Activated CD4-positive, alpha-beta T cell treated with anti-CD3 and anti-CD28 coated beads, Interleukin-2, amount 10 ng/mL, durations not matched to agents 7 days and 5 days (primary cell): ENCODE data around the gene CALHM1. TPM values are rescaled to one million over a fixed set of nuclear protein-coding genes. Genes with fewer than 3 reads are reported as not detected.

Source experiments
- CTCF ChIA-PET: fragments of 350-600 bp; sonication (Branson Sonifier 250); formaldehyde crosslinking; loops from one replicate; lab custom pipeline; 2021; ENCODE audit warnings: antibody characterized with exemption; lab: Charles Lee
- POLR2A ChIA-PET: fragments of 350-600 bp; sonication (Branson Sonifier 250); formaldehyde crosslinking; loops from one replicate; lab custom pipeline; 2021; ENCODE audit warnings: antibody characterized with exemption; lab: Charles Lee
- DNase-seq: peaks from one replicate; pipeline ENCODE4 v3.0.0-alpha.2; 2020
- H3K27ac Mint-ChIP-seq: one replicate; pipeline ENCODE4 v1.8.0; 2021; ENCODE audit warnings: mild to moderate bottlenecking, moderate library complexity, mixed read lengths
- H3K27me3 Mint-ChIP-seq: one replicate; pipeline ENCODE4 v1.8.0; 2021; ENCODE audit warnings: mixed read lengths
- H3K36me3 Mint-ChIP-seq: one replicate; pipeline ENCODE4 v1.8.0; 2021; ENCODE audit warnings: low read depth, mixed read lengths
- H3K4me1 Mint-ChIP-seq: one replicate; pipeline ENCODE4 v1.8.0; 2021; ENCODE audit warnings: mixed read lengths
- H3K4me3 Mint-ChIP-seq: one replicate; pipeline ENCODE4 v1.8.0; 2021; ENCODE audit warnings: mild to moderate bottlenecking, moderate library complexity, mixed read lengths
- H3K9me3 Mint-ChIP-seq: one replicate; pipeline ENCODE4 v1.8.0; 2021; ENCODE audit warnings: mixed read lengths
- total RNA-seq, 2 experiments: library from RNA; stranded (reverse); gene quantifications; one replicate each; pipeline ENCODE4 v1.2.3, GENCODE V29; 2021

CALHM1 gene
- total RNA-seq, 2 experiments from 2014 or later, result 0.12 to 0.21 TPM

DNA sequence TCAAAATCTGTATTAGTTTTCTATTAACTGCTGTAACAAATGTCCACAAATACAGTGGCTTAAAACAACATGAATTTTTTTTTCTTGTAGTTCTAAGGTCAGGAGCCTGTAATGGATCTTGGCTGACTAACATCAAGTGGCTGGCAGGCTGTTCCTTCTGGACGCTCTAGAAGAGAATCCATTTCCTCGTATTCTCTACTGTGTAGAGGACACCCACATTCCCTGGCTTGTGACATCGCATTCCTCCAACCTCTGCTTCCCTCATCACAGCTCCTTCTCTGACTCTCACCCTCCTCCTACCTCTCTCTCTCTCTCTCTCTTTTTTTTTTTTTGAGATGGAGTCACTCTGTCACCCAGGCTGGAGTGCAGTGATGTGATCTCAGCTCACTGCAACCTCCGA, 4.8 kb upstream of the CALHM1 start:
- Mint-ChIP-seq H3K27me3 (peaks cover 7% of the 10 kb centered on the region), H3K27ac (no peak overlapping the region), H3K9me3 (no peaks in the 10 kb centered on the region), H3K4me3 (no peak overlapping the region), H3K36me3 (no peaks in the 10 kb centered on the region), H3K4me1 (peaks cover 48% of the 10 kb centered on the region)
- DNase-seq, result no peak
- CTCF ChIA-PET, result interaction anchor here (0.6 to 0.7 kb wide), 2 partner anchors 14 to 52 kb away, joined by 3 read pairs; no protein-coding TSS in a partner anchor
- POLR2A ChIA-PET, result no interaction called here

GRCh38 chr10:103459615-103460014, 915 bp upstream of the CALHM1 start:
- no peak for DNase-seq
- H3K4me3 Mint-ChIP-seq, result no peak overlapping the region
- H3K4me1 Mint-ChIP-seq, result peaks cover 35% of the 10 kb centered on the region
- peak overlapping the region; percentile 78 for H3K27ac Mint-ChIP-seq
- no peaks in the 10 kb centered on the region for H3K9me3 Mint-ChIP-seq
- ChIA-PET CTCF (interaction anchor here (1.1 kb wide), 2 partner anchors 12 to 630 kb away, joined by 3 to 5 read pairs; no protein-coding TSS in a partner anchor), POLR2A (no interaction called here)
- H3K27me3 Mint-ChIP-seq, result peaks cover 7% of the 10 kb centered on the region
- H3K36me3 Mint-ChIP-seq, result no peaks in the 10 kb centered on the region

- POLR2A ChIA-PET, result no interaction called here
- H3K9me3 Mint-ChIP-seq, result no peaks in the 10 kb centered on the region
- CTCF ChIA-PET, result interaction anchor here (1.9 kb wide), 1 partner anchor 14 kb away, joined by 6 read pairs; no protein-coding TSS in a partner anchor
- no peaks in the 10 kb centered on the region for H3K36me3 Mint-ChIP-seq
- peaks cover 43% of the 10 kb centered on the region for H3K4me1 Mint-ChIP-seq
- no peak overlapping the region for H3K27ac Mint-ChIP-seq
- no peak for DNase-seq
- H3K4me3 Mint-ChIP-seq, result no peak overlapping the region
- no peaks in the 10 kb centered on the region for H3K27me3 Mint-ChIP-seq
These were observed 660 bp downstream of the CALHM1 start for GRCh38 chr10:103457896-103458583.

DNA sequence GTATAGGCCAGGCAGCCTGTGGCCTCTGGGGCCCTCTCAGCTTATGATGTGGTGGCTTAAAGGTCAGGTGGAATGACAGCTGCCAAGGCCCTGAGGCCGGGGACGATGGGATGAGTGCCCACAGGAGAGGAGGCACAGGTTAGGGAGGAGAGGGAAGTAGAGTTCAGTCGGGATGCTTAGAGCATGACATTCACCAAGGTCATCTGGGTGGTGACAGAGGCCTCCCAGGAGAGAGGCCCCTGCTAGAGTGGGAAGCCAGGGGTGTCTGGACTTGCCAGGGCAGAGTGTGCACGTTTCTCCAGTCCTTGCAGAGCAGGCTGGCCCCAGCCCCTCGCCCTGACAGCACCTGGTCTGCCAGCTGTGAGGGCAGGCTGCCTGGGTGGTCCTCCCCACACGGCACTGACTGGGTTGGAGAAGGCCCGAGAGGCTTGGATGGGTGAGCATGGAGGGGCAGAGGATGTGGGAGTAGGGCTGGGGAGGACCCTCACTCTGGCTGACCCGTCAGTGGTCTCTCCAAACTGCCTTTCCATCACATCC, 1.5 kb downstream of the CALHM1 start:
- H3K4me1 Mint-ChIP-seq, result peaks cover 50% of the 10 kb centered on the region
- H3K27me3 Mint-ChIP-seq, result no peaks in the 10 kb centered on the region
- H3K36me3 Mint-ChIP-seq, result no peaks in the 10 kb centered on the region
- CTCF ChIA-PET, result interaction anchor here (0.9 to 1.9 kb wide), 3 partner anchors 15 to 42 kb away, joined by 3 to 6 read pairs (median 4); no protein-coding TSS in a partner anchor
- no peak overlapping the region for H3K4me3 Mint-ChIP-seq
- DNase-seq, result no peak
- peak overlapping the region; percentile 73 for H3K27ac Mint-ChIP-seq
- POLR2A ChIA-PET, result no interaction called here
- H3K9me3 Mint-ChIP-seq, result no peaks in the 10 kb centered on the region

- CTCF ChIA-PET, result interaction anchor here (0.6 to 3.3 kb wide), 6 partner anchors 14 to 1650 kb away, joined by 3 to 12 read pairs (median 3); no protein-coding TSS in a partner anchor
- no peak overlapping the region for H3K4me3 Mint-ChIP-seq
These were observed 2.5 kb downstream of the CALHM1 start for GRCh38 chr10:103456074-103456660.

GRCh38 chr10:103455235-103455634, 3.5 kb downstream of the CALHM1 start:
- H3K4me1 Mint-ChIP-seq, result peaks cover 63% of the 10 kb centered on the region

More at GRCh38 chr10:103456074-103456660, 2.5 kb downstream of the CALHM1 start:
- Mint-ChIP-seq H3K27ac (no peak overlapping the region), H3K9me3 (no peaks in the 10 kb centered on the region), H3K4me1 (peaks cover 55% of the 10 kb centered on the region), H3K36me3 (peaks cover 3% of the 10 kb centered on the region), H3K27me3 (no peaks in the 10 kb centered on the region)
- POLR2A ChIA-PET, result no interaction called here
- DNase-seq, result no peak

DNA sequence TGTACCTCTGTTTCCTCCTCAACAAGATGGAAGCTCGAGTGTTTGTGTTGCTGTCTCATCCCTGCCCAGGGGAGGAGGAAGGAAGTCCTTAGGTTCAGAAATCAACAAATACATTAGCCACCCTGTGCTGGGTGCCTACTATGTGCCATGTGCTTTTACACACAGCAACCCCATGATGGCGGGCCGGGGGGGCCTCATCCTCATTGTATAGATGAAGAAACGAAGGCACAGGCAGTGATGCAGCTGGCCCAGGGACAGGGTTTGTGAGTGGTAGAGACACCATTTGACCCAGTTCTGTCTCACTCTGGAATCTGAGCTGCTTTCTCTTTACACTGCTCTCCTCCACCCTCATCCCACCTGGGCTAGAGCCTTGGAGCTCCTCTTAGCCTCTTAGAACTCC, 4.7 kb downstream of the CALHM1 start:
- CTCF ChIA-PET, result interaction anchor here (0.5 to 4.6 kb wide), 5 partner anchors 16 to 161 kb away, joined by 3 to 13 read pairs (median 5); no protein-coding TSS in a partner anchor
- DNase-seq, result no peak
- no peaks in the 10 kb centered on the region for H3K27me3 Mint-ChIP-seq
- peak overlapping the region; percentile 78 for H3K27ac Mint-ChIP-seq
- POLR2A ChIA-PET, result no interaction called here
- H3K4me1 Mint-ChIP-seq, result peaks cover 63% of the 10 kb centered on the region
- H3K9me3 Mint-ChIP-seq, result no peaks in the 10 kb centered on the region
- no peak overlapping the region for H3K4me3 Mint-ChIP-seq
- H3K36me3 Mint-ChIP-seq, result peaks cover 24% of the 10 kb centered on the region

More at GRCh38 chr10:103455235-103455634, 3.5 kb downstream of the CALHM1 start:
- Mint-ChIP-seq H3K4me3 (no peak overlapping the region), H3K36me3 (peaks cover 12% of the 10 kb centered on the region), H3K9me3 (no peaks in the 10 kb centered on the region), H3K27ac (no peak overlapping the region), H3K27me3 (no peaks in the 10 kb centered on the region)
- ChIA-PET CTCF (interaction anchor here (0.6 to 3.3 kb wide), 4 partner anchors 15 to 1649 kb away, joined by 3 to 12 read pairs (median 3); no protein-coding TSS in a partner anchor), POLR2A (no interaction called here)
- DNase-seq, result no peak

DNA sequence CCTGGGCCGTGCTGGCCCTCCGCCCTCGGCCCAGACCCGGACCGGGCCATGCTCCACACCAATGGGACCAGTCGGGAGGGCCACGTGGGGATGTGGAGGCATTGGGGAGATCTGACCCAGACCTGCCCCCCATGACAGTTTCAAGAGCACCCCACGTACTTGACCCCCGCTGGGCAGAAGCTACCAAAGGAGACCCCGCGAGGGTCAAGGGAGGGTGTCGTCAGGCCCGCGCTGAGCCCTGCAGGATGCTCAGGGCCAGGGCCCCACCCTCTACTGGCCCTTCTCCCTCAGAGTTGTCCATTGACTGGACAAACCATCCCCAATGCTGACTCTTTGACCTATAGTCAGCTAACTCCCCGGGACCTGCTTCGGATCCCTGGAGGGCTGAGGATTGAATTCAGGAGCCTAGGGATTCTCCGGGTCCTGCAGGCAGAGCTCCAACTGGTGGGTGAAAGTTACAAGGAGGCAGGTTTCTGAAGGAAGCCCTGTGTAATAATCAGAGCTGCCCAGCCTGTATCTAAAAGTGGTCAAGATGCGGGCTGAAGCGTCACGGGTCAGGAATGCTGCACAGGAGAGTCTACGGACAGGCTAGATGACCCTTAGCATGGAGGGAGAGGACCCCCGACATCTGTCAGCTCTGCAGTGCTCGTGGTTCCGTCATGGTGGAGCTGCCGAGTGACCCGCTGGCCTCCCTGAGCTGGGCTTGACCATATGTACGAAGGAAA, 6.0 kb downstream of the CALHM1 start:
- peaks cover 66% of the 10 kb centered on the region for H3K4me1 Mint-ChIP-seq
- CTCF ChIA-PET, result interaction anchor here (0.7 to 4.6 kb wide), 6 partner anchors 13 to 84 kb away, joined by 3 to 16 read pairs (median 4); no protein-coding TSS in a partner anchor

GRCh38 chr10:103451831-103452505, 6.7 kb downstream of the CALHM1 start, which contains the start of gene CALHM2:
Gene CALHM2, minus strand, starts transcription at chr10:103452370. Its CDS starts 2,429 bp downstream, at chr10:103449941.
- ChIA-PET POLR2A (no interaction called here), CTCF (interaction anchor here (0.5 to 4.6 kb wide), 9 partner anchors 11 to 534 kb away, joined by 3 to 16 read pairs (median 4); partner anchors contain the start of gene CNNM2)
- H3K27ac Mint-ChIP-seq, result peak within 1 kb of the TSS; percentile 92
- H3K4me3 Mint-ChIP-seq, result peak within 1 kb of the TSS; percentile 83
- no peaks in the 10 kb centered on the region for H3K9me3 Mint-ChIP-seq
- peaks cover 65% of the 10 kb centered on the region for H3K4me1 Mint-ChIP-seq
- peak; percentile 65 for DNase-seq
- no peaks in the 10 kb centered on the region for H3K27me3 Mint-ChIP-seq
- H3K36me3 Mint-ChIP-seq, result peaks cover 41% of the 10 kb centered on the region

More for the DNA sequence above, 6.0 kb downstream of the CALHM1 start:
- H3K4me3 Mint-ChIP-seq, result peak overlapping the region; percentile 83
- H3K9me3 Mint-ChIP-seq, result no peaks in the 10 kb centered on the region
- no peaks in the 10 kb centered on the region for H3K27me3 Mint-ChIP-seq
- POLR2A ChIA-PET, result no interaction called here
- peak overlapping the region; percentile 84 for H3K27ac Mint-ChIP-seq
- H3K36me3 Mint-ChIP-seq, result peaks cover 35% of the 10 kb centered on the region
- DNase-seq, result no peak

DNA sequence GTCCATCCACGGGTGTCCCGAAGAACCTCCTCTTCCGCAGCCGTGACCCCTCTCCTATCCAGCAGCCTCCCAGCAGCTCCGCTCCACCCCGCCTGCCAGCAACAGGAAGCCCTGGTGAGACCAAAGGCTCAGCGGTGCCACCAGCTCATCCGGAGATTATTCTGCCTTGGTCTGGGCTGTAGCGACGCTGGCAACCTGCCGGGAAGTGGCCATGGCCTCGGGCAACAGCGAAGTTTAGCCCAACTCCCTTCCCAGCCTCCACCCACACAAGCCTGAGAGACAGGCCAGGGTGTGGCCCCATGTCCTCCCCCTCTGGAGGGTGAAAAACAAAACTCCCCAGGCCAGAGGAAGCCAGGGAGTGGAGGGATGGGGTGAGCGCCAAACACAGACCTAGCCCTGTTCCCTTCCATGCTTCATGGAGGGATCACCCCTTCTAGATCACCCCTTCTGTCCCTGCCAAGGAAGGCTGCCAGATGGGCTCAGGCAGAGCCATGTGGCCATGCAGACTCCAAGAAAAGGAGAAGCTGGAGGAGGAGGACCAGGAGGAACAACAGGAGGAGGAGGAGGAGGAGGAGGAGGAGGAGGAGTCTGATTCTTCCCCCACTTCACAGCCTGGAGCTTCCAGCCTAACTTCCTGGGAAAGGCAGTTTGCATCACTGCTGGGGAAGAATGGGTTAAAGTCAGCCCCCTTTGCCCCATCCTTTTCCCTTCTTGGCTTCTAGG, 7.4 kb downstream of the CALHM1 start:
- ChIA-PET CTCF (interaction anchor here (0.5 to 4.6 kb wide), 10 partner anchors 11 to 533 kb away, joined by 3 to 16 read pairs (median 4); partner anchors contain the start of gene CNNM2), POLR2A (interaction anchor here (0.5 kb wide), 1 partner anchor 21 kb away, joined by 3 read pairs; no protein-coding TSS in a partner anchor)
- DNase-seq, result peak; percentile 65
- peaks cover 65% of the 10 kb centered on the region for H3K4me1 Mint-ChIP-seq
- H3K9me3 Mint-ChIP-seq, result no peaks in the 10 kb centered on the region
- peak overlapping the region; percentile 83 for H3K4me3 Mint-ChIP-seq
- H3K36me3 Mint-ChIP-seq, result peaks cover 46% of the 10 kb centered on the region
- peak overlapping the region; percentile 92 for H3K27ac Mint-ChIP-seq
- no peaks in the 10 kb centered on the region for H3K27me3 Mint-ChIP-seq

GRCh38 chr10:103450201-103450695, 8.5 kb downstream of the CALHM1 start:
- POLR2A ChIA-PET, result no interaction called here
- H3K4me3 Mint-ChIP-seq, result peak overlapping the region; percentile 83
- peaks cover 69% of the 10 kb centered on the region for H3K4me1 Mint-ChIP-seq
- H3K27ac Mint-ChIP-seq, result peak overlapping the region; percentile 92
- CTCF ChIA-PET, result interaction anchor here (0.9 to 4.6 kb wide), 7 partner anchors 10 to 45 kb away, joined by 3 to 13 read pairs (median 4); no protein-coding TSS in a partner anchor
- no peaks in the 10 kb centered on the region for H3K9me3 Mint-ChIP-seq
- no peaks in the 10 kb centered on the region for H3K27me3 Mint-ChIP-seq
- peaks cover 51% of the 10 kb centered on the region for H3K36me3 Mint-ChIP-seq
- DNase-seq, result no peak
